Smooth muscle cell (in vitro differentiated cells): ENCODE data around the gene BRME1. TPM values are rescaled to one million over a fixed set of nuclear protein-coding genes. Genes with fewer than 3 reads are reported as not detected.
A peak's percentile ranks its signal among the peaks of the same experiment; 100 is the strongest.

Source experiments
- DNase-seq: peaks from one replicate; lab custom pipeline; 2025; ENCODE audit not compliant: unreplicated experiment; lab: John Stamatoyannopoulos, UW
- H2AFZ ChIP-seq: fragments of 200-600 bp; sonication (generic); 2 replicates; pipeline ENCODE4 v1.6.0; 2016; ENCODE audit warnings: antibody characterized with exemption, low read depth, mild to moderate bottlenecking
- H3F3A ChIP-seq: fragments of 200-600 bp; sonication (generic); 2 replicates; pipeline ENCODE4 v1.6.0; 2017; ENCODE audit warnings: antibody characterized with exemption, low read depth
- H3K27ac ChIP-seq: fragments of 200-600 bp; sonication (generic); 2 replicates; pipeline ENCODE4 v1.5.1; 2016; ENCODE audit warnings: low read depth, mild to moderate bottlenecking
- H3K27me3 ChIP-seq: fragments of 200-600 bp; sonication (generic); 2 replicates; pipeline ENCODE4 v1.6.1; 2016; ENCODE audit warnings: low read depth, mild to moderate bottlenecking
- H3K36me3 ChIP-seq: fragments of 200-600 bp; sonication (generic); 2 replicates; pipeline ENCODE4 v1.5.1; 2016; ENCODE audit warnings: low read depth
- H3K4me1 ChIP-seq: fragments of 200-600 bp; sonication (generic); 2 replicates; pipeline ENCODE4 v1.5.1; 2016; ENCODE audit warnings: low read depth
- H3K4me2 ChIP-seq: fragments of 200-600 bp; sonication (generic); 2 replicates; pipeline ENCODE4 v1.6.0; 2016; ENCODE audit warnings: mild to moderate bottlenecking
- H3K4me3 ChIP-seq: fragments of 200-600 bp; sonication (generic); 2 replicates; pipeline ENCODE4 v1.5.1; 2016; ENCODE audit warnings: mild to moderate bottlenecking
- H3K79me2 ChIP-seq: fragments of 200-600 bp; sonication (generic); 2 replicates; pipeline ENCODE4 v1.6.0; 2016; ENCODE audit warnings: low read depth, mild to moderate bottlenecking
- H3K9ac ChIP-seq: fragments of 200-600 bp; sonication (generic); 2 replicates; pipeline ENCODE4 v1.6.0; 2016; ENCODE audit warnings: low read depth
- H3K9me3 ChIP-seq: fragments of 200-600 bp; sonication (generic); replicated peaks from 2 replicates; pipeline ENCODE4 v1.5.1; 2016; ENCODE audit warnings: low read depth
- H4K20me1 ChIP-seq: fragments of 200-600 bp; sonication (generic); 2 replicates; pipeline ENCODE4 v1.6.0; 2016; ENCODE audit warnings: low read depth
- CTCF ChIP-seq: fragments of 200-600 bp; sonication (generic); IDR thresholded peaks from 2 replicates; pipeline ENCODE4 v1.5.1; 2017; ENCODE audit warnings: borderline replicate concordance, mild to moderate bottlenecking, antibody characterized with exemption; ENCODE audit not compliant: insufficient read depth, poor library complexity, severe bottlenecking
- WGBS: methylation state at CpG from one replicate; pipeline ENCODE4 v1.1.7; 2016; ENCODE audit warnings: low lambda C conversion rate; 5-methylcytosine and 5-hydroxymethylcytosine counted together
- polyA plus RNA-seq: library from polyadenylated mRNA; unstranded; fragments of >200 nt; fragmentation: Nextera tagmentation; extraction: Ambion mirVana; gene quantifications from 2 replicates; pipeline ENCODE4 v1.2.1, GENCODE V29; 2016
- total RNA-seq: library from RNA; depleted of rRNA; stranded (reverse); fragments of >200 nt; gene quantifications from 2 replicates; pipeline ENCODE4 v1.2.3, GENCODE V29; 2014

Gene BRME1
- total and polyA plus RNA-seq, 2 experiments from 2014 or later: 0.72 to 2.2 TPM

GRCh38 chr19:13883516-13884064, 22.3 kb downstream of the BRME1 start:
- Histone ChIP-seq H3K36me3 (no peaks in the 10 kb centered on the region), H3K4me1 (peaks cover 14% of the 10 kb centered on the region), H3K9ac (no peak overlapping the region), H3K4me3 (no peak overlapping the region), H2AFZ (no peak overlapping the region), H4K20me1 (no peaks in the 10 kb centered on the region), H3K27me3 (no peaks in the 10 kb centered on the region), H3F3A (no peaks in the 10 kb centered on the region), H3K4me2 (no peak overlapping the region), H3K9me3 (no peaks in the 10 kb centered on the region), H3K79me2 (no peaks in the 10 kb centered on the region), H3K27ac (no peak overlapping the region)
- 89% methylated on average over 9 of the region's 10 CpGs for WGBS
- DNase-seq: no peak
- peak; percentile 17 for TF ChIP-seq CTCF

GRCh38 chr19:13882836-13883235, 23.1 kb downstream of the BRME1 start:
- H3K9me3 ChIP-seq: no peaks in the 10 kb centered on the region
- DNase-seq: no peak
- no peak for TF ChIP-seq CTCF
- H3K4me1 ChIP-seq: peaks cover 14% of the 10 kb centered on the region
- H3K4me2 ChIP-seq: no peak overlapping the region
- H3K9ac ChIP-seq: no peak overlapping the region
- no peaks in the 10 kb centered on the region for H3K36me3 ChIP-seq
- H3K27ac ChIP-seq: no peak overlapping the region
- H3F3A ChIP-seq: no peaks in the 10 kb centered on the region
- WGBS: 95% methylated on average over 12 of the region's 12 CpGs
- no peak overlapping the region for H2AFZ ChIP-seq
- H3K79me2 ChIP-seq: no peaks in the 10 kb centered on the region
- H4K20me1 ChIP-seq: no peaks in the 10 kb centered on the region
- no peak overlapping the region for H3K4me3 ChIP-seq
- H3K27me3 ChIP-seq: no peaks in the 10 kb centered on the region

- H3K27me3 ChIP-seq: no peaks in the 10 kb centered on the region
- no peak overlapping the region for H3K9ac ChIP-seq
- H3K79me2 ChIP-seq: no peaks in the 10 kb centered on the region
- H4K20me1 ChIP-seq: no peaks in the 10 kb centered on the region
- peaks cover 14% of the 10 kb centered on the region for H3K4me1 ChIP-seq
- H3F3A ChIP-seq: no peaks in the 10 kb centered on the region
- no peak overlapping the region for H3K4me2 ChIP-seq
- no peak for TF ChIP-seq CTCF
- H3K4me3 ChIP-seq: no peak overlapping the region
- no peaks in the 10 kb centered on the region for H3K9me3 ChIP-seq
- H3K36me3 ChIP-seq: no peaks in the 10 kb centered on the region
- 96% methylated on average over 5 of the region's 5 CpGs for WGBS
- no peak for DNase-seq
- H3K27ac ChIP-seq: peak overlapping the region; percentile 92
- H2AFZ ChIP-seq: no peak overlapping the region
These were observed 23.5 kb downstream of the BRME1 start for GRCh38 chr19:13882419-13882795.

GRCh38 chr19:13881692-13882418, 24.1 kb downstream of the BRME1 start:
- Histone ChIP-seq H3F3A (no peaks in the 10 kb centered on the region), H3K36me3 (no peaks in the 10 kb centered on the region), H3K27ac (peak overlapping the region; percentile 92), H3K27me3 (no peaks in the 10 kb centered on the region), H3K9me3 (no peaks in the 10 kb centered on the region), H4K20me1 (no peaks in the 10 kb centered on the region), H2AFZ (peak overlapping the region; percentile 18), H3K9ac (peak overlapping the region; percentile 59), H3K4me1 (peaks cover 14% of the 10 kb centered on the region), H3K79me2 (no peaks in the 10 kb centered on the region), H3K4me2 (peak overlapping the region; percentile 80), H3K4me3 (no peak overlapping the region)
- DNase-seq: no peak
- WGBS: 55% methylated on average over 17 of the region's 17 CpGs
- no peak for TF ChIP-seq CTCF
